NCI-H510A treated with DMSO at 0.1 percent for 48 hours (cell line): ENCODE results near the gene PHPT1.

Source experiments
- DNase-seq: peaks from one replicate; lab custom pipeline; 2025; lab: John Stamatoyannopoulos, UW

Gene PHPT1

GRCh38 chr9:136886610-136887597, 37.7 kb downstream of the PHPT1 start:
- peak; percentile 44 for DNase-seq

DNA sequence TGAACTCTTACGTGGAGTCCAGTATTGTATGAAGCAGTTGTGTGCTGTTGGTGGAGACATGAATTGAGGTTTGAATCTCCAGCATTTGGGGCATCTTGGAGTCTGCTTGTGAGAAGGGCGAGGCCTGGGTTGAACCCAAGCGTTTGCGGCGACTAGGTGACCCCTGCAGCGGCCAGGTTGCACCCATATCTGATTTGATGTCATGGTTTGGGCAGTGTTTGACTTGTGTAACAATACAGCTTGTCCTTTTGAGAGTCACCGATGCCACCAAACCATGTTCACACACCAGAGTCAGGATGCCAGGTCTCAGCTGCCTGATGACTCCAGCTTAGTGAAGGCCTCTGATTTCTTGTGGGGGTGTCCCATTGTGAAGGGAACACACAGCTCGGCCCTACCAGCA, 39.2 kb downstream of the PHPT1 start:
- no peak for DNase-seq

GRCh38 chr9:136889858-136890257, 40.6 kb downstream of the PHPT1 start:
- no peak for DNase-seq

DNA sequence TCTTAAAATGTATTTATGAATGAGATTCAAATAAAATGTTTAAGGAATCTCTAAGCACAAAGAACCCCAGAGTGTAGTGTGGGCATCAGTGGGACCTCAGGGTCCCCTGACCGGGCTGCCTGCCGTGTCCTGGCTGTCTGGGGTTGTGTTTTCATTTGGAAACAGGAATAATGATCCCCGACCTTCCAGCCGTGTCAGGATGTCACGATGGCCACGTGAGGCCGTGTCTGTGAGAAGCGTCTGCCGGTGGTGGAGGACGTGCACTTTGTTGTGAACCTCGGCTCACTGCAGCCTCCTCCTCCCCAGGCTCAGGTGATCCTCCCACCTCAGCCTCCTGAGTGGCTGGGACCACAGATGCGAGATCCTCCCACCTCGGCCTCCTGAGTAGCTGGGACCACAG, 41.5 kb downstream of the PHPT1 start:
- DNase-seq: no peak

GRCh38 chr9:136896027-136896426, 46.8 kb downstream of the PHPT1 start:
- no peak for DNase-seq

GRCh38 chr9:136898483-136899100, 49.4 kb downstream of the PHPT1 start:
- DNase-seq: no peak

DNA sequence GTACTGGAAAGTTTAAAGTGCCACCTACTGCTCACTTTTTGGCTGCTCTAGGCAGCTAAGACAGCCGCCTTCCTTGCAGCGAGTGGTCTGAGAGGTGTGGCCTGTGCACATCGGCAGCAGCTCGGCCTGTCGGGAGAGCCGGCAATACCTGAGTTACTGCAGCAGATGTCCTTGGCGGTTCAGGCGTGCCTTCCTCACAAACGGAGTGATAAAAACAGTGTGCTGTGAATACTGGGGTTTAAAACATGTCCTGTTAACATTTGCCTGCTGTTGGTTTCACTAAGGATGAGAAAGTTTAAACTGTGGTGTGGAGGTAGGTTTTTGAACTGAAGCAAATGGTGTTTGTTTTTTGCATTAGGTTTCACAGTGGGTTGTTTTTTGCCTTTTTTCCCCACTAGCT, 50.0 kb downstream of the PHPT1 start:
- no peak for DNase-seq

DNA sequence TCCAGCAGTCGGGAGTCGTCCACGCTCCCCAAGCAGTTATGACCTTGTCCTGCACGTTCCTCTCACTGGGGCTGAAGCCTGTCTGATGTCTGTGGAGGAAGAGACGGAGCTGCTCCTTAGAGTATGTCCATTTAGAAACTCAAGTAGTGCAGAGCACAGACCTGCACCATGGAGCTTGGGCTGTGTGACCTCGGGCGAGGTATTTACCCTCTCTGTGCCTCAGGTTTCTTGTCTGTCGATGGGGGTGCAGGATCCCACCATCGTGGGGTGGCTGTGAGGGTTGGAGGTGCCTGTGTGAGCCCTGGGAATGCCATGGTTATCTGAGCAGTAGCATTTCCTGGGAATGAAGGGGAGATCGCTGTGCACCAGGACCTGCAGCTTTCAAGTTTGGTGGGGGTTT, 51.3 kb downstream of the PHPT1 start:
- DNase-seq: no peak
